Right lobe of liver (tissue), 6 donors: ENCODE measurements around the gene CHI3L2. TPM values are rescaled to one million over a fixed set of nuclear protein-coding genes. Genes with fewer than 3 reads are reported as not detected.

ENCODE experiments used
- ATAC-seq, 4 donors: fragments of 200-7000 bp; cut with Tn5 transposase; one replicate each; pipeline ENCODE4 v1.9.1; 2020; ENCODE audit warnings: mild to moderate bottlenecking in 4 of 4, moderate library complexity in 4 of 4
- DNase-seq, 3 donors: peaks; one replicate each; pipeline ENCODE4 v3.0.0-alpha.2; 2020
- H3K27ac ChIP-seq, 3 donors: fragments of 200-600 bp; one replicate each; pipeline ENCODE4 v1.8.0; 2022
- H3K27me3 ChIP-seq, 2 donors: fragments of 200-600 bp; one replicate each; pipeline ENCODE4 v1.8.0; 2022
- H3K36me3 ChIP-seq, 4 donors: fragments of 200-600 bp; sonication (generic) in 1 of 4; one replicate each; pipeline versions ENCODE4 v1.5.1 to v1.8.0; 2017 to 2022; ENCODE audit warnings: control low read depth in 1 of 4
- H3K4me1 ChIP-seq, 4 donors: fragments of 200-600 bp; sonication (generic) in 1 of 4; one replicate each; pipeline versions ENCODE4 v1.5.1 to v1.8.0; 2017 to 2022; ENCODE audit warnings: control low read depth in 1 of 4
- H3K4me3 ChIP-seq, 3 donors: fragments of 200-600 bp; one replicate each; pipeline ENCODE4 v1.8.0; 2022
- H3K9me3 ChIP-seq, 4 donors: fragments of 200-600 bp; sonication (generic) in 1 of 4; one replicate each; pipeline versions ENCODE4 v1.5.1 to v1.8.0; 2017 to 2022; ENCODE audit warnings: control low read depth in 1 of 4
- CTCF ChIP-seq, 4 donors: fragments of 200-600 bp in 3 of 4; fragments of 450-650 bp in 1 of 4; IDR thresholded peaks; one replicate each; pipeline versions ENCODE4 v1.5.1 to v1.8.0; 2016 to 2022; ENCODE audit warnings: antibody characterized with exemption in 4 of 4, mild to moderate bottlenecking in 2 of 4
- POLR2A ChIP-seq: fragments of 450-650 bp; IDR thresholded peaks from one replicate; pipeline ENCODE4 v1.6.1; 2017; ENCODE audit warnings: antibody characterized with exemption, mild to moderate bottlenecking
- WGBS: methylation state at CpG from one replicate; pipeline ENCODE4 v1.1.6; 2018; ENCODE audit warnings: low coverage, low lambda C conversion rate; ENCODE audit not compliant: insufficient coverage; ENCODE audit errors: missing lambda C conversion rate; 5-methylcytosine and 5-hydroxymethylcytosine counted together
- intact Hi-C, 2 donors: fragments of 100-400 bp; cut with DNase I; formaldehyde crosslinking; loops; one replicate each; pipeline versions ENCODE4 v1.11.2 to v1.14.1; 2022
- total RNA-seq, 6 experiments: library from RNA; depleted of rRNA in 2 of 6; stranded (reverse); fragments of >200 nt in 2 of 6; fragmentation: NEBNext Ultra II Directional in 3 of 6; extraction: Animal tissue kit (Norgen Biotek cat#: 25700) in 3 of 6; gene quantifications; one replicate each; pipeline versions ENCODE4 v1.1.0 to v1.2.4, GENCODE V29; 2016 to 2023
- donor health status: DM: no; HTN: yes; CAD: no.
- donor health status: DM: no; HTN: no; CAD: no.
- donor health status: DM: no; HTN: no; CAD: no.
- donor health status: DM: no; HTN: yes; CAD: no.
- donor health status: DM: no; HTN: yes; CAD: no.

The CHI3L2 gene
- total RNA-seq, 6 experiments from 2014 or later = 0.15 to 0.58 (median 0.26) TPM; not detected in 1

GRCh38 chr1:111203681-111204200 is 23.8 kb upstream of the CHI3L2 start:
- H3K4me1 ChIP-seq = peaks cover 0 to 49% (median 20%) of the 10 kb centered on the region in 4 donors
- H3K4me3 ChIP-seq = peak overlapping the region; percentile 70 to 82 (median 71)
- peak overlapping the region; percentile 68 to 78 (median 75) for H3K27ac ChIP-seq
- ATAC-seq = peak; percentile 64 to 74 (median 70)
- no peaks in the 10 kb centered on the region for H3K9me3 ChIP-seq
- H3K27me3 ChIP-seq = no peaks in the 10 kb centered on the region
- H3K36me3 ChIP-seq = no peaks in the 10 kb centered on the region
- peak; percentile 86 to 90 (median 87) for DNase-seq
- TF ChIP-seq CTCF (IDR thresholded peaks at IDR 0.05) = no peak
- TF ChIP-seq POLR2A = no peak
- WGBS = 16% methylated on average over 19 of the region's 41 CpGs
- intact Hi-C loops = no loop called here

- Histone ChIP-seq H3K27ac (peak overlapping the region; percentile 68 to 78 (median 75)), H3K36me3 (no peaks in the 10 kb centered on the region), H3K27me3 (no peaks in the 10 kb centered on the region), H3K4me1 (peaks cover 0 to 43% (median 18%) of the 10 kb centered on the region in 4 donors), H3K4me3 (peak overlapping the region; percentile 70 to 82 (median 71)), H3K9me3 (no peaks in the 10 kb centered on the region)
- peak; percentile 80 to 88 (median 88) for DNase-seq
- peak; percentile 74 to 87 (median 78) for ATAC-seq
- TF ChIP-seq CTCF (IDR thresholded peaks at IDR 0.05) (no peak), POLR2A (peak; percentile 73)
- intact Hi-C loops = no loop called here
- 12% methylated on average over 23 of the region's 61 CpGs for WGBS
Observed at GRCh38 chr1:111204201-111204982, 23.1 kb upstream of the CHI3L2 start.

- TF ChIP-seq POLR2A = no peak
- TF ChIP-seq CTCF (IDR thresholded peaks at IDR 0.05) = no peak
- H3K9me3 ChIP-seq = no peaks in the 10 kb centered on the region
- peaks cover 0 to 35% (median 14%) of the 10 kb centered on the region in 4 donors for H3K4me1 ChIP-seq
- WGBS = 51% methylated on average over 8 of the region's 9 CpGs
- intact Hi-C loops = no loop called here
- H3K27ac ChIP-seq = peak overlapping the region in 1 of 3 donors; percentile 75
- no peaks in the 10 kb centered on the region for H3K27me3 ChIP-seq
- no peaks in the 10 kb centered on the region for H3K36me3 ChIP-seq
- DNase-seq = no peak
- ATAC-seq = no peak
- H3K4me3 ChIP-seq = no peak overlapping the region
Observed at GRCh38 chr1:111204983-111205713, 22.4 kb upstream of the CHI3L2 start.

- DNase-seq (no peak), ATAC-seq (no peak)
- Histone ChIP-seq H3K27me3 (no peaks in the 10 kb centered on the region), H3K4me1 (peaks cover 0 to 30% (median 11%) of the 10 kb centered on the region in 4 donors), H3K9me3 (no peaks in the 10 kb centered on the region), H3K36me3 (no peaks in the 10 kb centered on the region), H3K4me3 (no peak overlapping the region), H3K27ac (no peak overlapping the region)
- TF ChIP-seq CTCF (IDR thresholded peaks at IDR 0.05) = no peak
- no peak for TF ChIP-seq POLR2A
- intact Hi-C loops = no loop called here
- 33% methylated on average over 2 of the region's 2 CpGs for WGBS
Observed at GRCh38 chr1:111205714-111206050, 21.8 kb upstream of the CHI3L2 start.
